KMS-11 (cell line): ENCODE results near the gene UBQLN1.

Experiments
- H2AFZ ChIP-seq: fragments of 200-600 bp; sonication (generic); 2 replicates; pipeline ENCODE4 v1.6.1; 2016; ENCODE audit warnings: antibody characterized with exemption, mixed run types, low read depth
- H3K27ac ChIP-seq: fragments of 200-600 bp; sonication (generic); 2 replicates; pipeline ENCODE4 v1.6.1; 2016; ENCODE audit warnings: mild to moderate bottlenecking, mixed run types
- H3K27me3 ChIP-seq: fragments of 200-600 bp; sonication (generic); 2 replicates; pipeline ENCODE4 v1.6.1; 2017; ENCODE audit warnings: mild to moderate bottlenecking, low read depth, mixed run types, moderate library complexity; ENCODE audit not compliant: insufficient read depth
- H3K36me3 ChIP-seq: fragments of 200-600 bp; sonication (generic); 2 replicates; pipeline ENCODE4 v1.6.1; 2017; ENCODE audit warnings: mild to moderate bottlenecking, mixed run types; ENCODE audit not compliant: insufficient read depth
- H3K4me1 ChIP-seq: fragments of 200-600 bp; sonication (generic); 2 replicates; pipeline ENCODE4 v1.6.1; 2016; ENCODE audit warnings: mild to moderate bottlenecking, low read depth, mixed run types; ENCODE audit not compliant: poor library complexity, severe bottlenecking
- H3K4me2 ChIP-seq: fragments of 200-600 bp; sonication (generic); 2 replicates; pipeline ENCODE4 v1.7.0; 2016; ENCODE audit warnings: mild to moderate bottlenecking, mixed run types
- H3K4me3 ChIP-seq: fragments of 200-600 bp; sonication (generic); IDR thresholded peaks from 2 replicates; pipeline ENCODE4 v1.6.1; 2017; ENCODE audit warnings: low read depth, low read length, mixed read lengths; ENCODE audit not compliant: insufficient read depth
- H3K79me2 ChIP-seq: fragments of 200-600 bp; sonication (generic); 2 replicates; pipeline ENCODE4 v1.6.1; 2016; ENCODE audit warnings: low read depth, mixed run types; ENCODE audit not compliant: insufficient read depth
- H3K9ac ChIP-seq: fragments of 200-600 bp; sonication (generic); 2 replicates; pipeline ENCODE4 v1.6.1; 2016; ENCODE audit warnings: mild to moderate bottlenecking, mixed run types
- H4K20me1 ChIP-seq: fragments of 200-600 bp; sonication (generic); 2 replicates; pipeline ENCODE4 v1.6.1; 2016; ENCODE audit warnings: mild to moderate bottlenecking, mixed run types; ENCODE audit not compliant: insufficient read depth
- TF ChIP-seq, protein P1 (sequence below): fragments of 200-600 bp; sonication (generic); conservative IDR thresholded peaks from 2 replicates; pipeline ENCODE4 v1.6.1; 2017; ENCODE audit warnings: low read depth, mild to moderate bottlenecking, antibody characterized with exemption, low read length, moderate library complexity, mixed read lengths

The UBQLN1 gene

DNA sequence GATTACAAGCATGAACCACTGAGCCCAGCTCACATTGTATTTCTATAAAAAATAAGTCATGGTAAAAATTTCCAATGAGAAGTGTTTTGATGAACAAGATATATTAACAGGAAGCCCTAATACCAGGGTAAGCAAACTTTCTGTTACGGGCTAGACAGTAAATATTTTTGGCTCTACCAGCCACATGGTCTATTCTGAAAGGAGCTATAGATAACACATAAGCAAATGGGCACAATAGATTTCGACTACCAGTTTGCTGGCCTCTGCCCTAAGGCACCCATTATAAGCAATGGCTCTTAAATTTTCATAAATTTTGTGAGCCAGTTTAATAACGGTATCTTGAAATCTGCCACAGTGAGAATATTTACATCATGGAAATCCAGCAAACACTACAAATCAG, 8.1 kb downstream of the UBQLN1 start:
- Histone ChIP-seq H3K4me1 (peaks cover 48% of the 10 kb centered on the region), H3K79me2 (peaks cover 97% of the 10 kb centered on the region), H2AFZ (no peak overlapping the region), H4K20me1 (peaks cover 82% of the 10 kb centered on the region), H3K27me3 (no peaks in the 10 kb centered on the region), H3K36me3 (no peaks in the 10 kb centered on the region), H3K4me3 (no peak overlapping the region), H3K4me2 (no peak overlapping the region; the same call in 1 of the 2 replicates), H3K27ac (no peak overlapping the region), H3K9ac (no peak overlapping the region)
- TF ChIP-seq, protein P1, sequence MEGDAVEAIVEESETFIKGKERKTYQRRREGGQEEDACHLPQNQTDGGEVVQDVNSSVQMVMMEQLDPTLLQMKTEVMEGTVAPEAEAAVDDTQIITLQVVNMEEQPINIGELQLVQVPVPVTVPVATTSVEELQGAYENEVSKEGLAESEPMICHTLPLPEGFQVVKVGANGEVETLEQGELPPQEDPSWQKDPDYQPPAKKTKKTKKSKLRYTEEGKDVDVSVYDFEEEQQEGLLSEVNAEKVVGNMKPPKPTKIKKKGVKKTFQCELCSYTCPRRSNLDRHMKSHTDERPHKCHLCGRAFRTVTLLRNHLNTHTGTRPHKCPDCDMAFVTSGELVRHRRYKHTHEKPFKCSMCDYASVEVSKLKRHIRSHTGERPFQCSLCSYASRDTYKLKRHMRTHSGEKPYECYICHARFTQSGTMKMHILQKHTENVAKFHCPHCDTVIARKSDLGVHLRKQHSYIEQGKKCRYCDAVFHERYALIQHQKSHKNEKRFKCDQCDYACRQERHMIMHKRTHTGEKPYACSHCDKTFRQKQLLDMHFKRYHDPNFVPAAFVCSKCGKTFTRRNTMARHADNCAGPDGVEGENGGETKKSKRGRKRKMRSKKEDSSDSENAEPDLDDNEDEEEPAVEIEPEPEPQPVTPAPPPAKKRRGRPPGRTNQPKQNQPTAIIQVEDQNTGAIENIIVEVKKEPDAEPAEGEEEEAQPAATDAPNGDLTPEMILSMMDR, result no peak

DNA sequence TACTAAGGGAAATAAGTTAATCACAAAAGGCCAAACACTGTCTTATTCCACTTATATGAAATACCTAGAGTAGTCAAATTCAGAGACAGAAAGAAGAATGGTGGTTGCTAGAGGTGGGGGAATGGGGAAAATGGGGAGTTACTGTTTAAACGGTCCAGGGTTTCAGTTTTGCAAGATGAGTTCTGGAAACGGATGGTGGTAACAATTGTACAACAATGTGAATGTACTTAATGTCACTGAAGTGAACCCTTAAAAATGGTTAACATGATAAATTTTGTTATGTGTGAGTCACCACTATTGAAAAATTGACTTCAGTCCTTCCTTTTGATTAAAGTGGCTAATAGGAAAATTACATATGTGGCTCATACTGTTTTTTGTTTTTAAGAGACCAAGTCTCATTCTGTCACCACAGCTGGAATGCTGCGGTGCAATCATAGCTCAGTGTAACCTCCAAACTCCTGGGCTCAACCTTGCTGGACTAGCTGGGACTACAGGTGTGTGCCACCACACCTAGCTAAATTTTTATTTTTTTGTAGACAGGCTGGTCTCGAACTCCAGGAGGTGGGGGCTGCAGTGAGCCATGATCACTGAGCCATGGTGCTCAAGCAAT, 8.7 kb downstream of the UBQLN1 start:
- H3K4me2 ChIP-seq, result no peak overlapping the region; the same call in 1 of the 2 replicates
- peaks cover 97% of the 10 kb centered on the region for H3K79me2 ChIP-seq
- TF ChIP-seq, protein P1, result no peak
- H3K27me3 ChIP-seq, result no peaks in the 10 kb centered on the region
- H3K36me3 ChIP-seq, result no peaks in the 10 kb centered on the region
- H3K4me3 ChIP-seq, result no peak overlapping the region
- no peak overlapping the region for H3K9ac ChIP-seq
- no peak overlapping the region for H3K27ac ChIP-seq
- peaks cover 43% of the 10 kb centered on the region for H3K4me1 ChIP-seq
- H2AFZ ChIP-seq, result no peak overlapping the region
- H4K20me1 ChIP-seq, result peaks cover 83% of the 10 kb centered on the region

DNA sequence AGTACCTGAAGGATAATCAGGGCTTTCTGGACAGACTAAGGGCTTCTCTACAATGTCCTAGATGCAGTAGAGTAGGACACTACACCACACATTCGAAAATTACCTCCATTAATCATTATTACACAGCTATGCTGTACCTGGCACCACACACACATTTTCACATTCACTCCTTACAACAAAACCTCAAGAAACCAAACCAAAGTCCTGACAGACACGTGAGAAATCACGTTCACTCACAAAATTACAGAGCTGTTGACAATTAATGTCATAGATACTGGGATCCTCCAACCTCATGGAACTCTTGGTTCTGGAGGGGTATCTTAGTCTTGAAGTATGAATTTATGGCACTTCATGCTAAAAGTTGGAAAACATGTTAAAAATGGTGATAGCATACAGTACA, 16.3 kb downstream of the UBQLN1 start:
- no peak overlapping the region for H3K4me2 ChIP-seq
- peaks cover 19% of the 10 kb centered on the region for H3K4me1 ChIP-seq
- H3K36me3 ChIP-seq, result no peaks in the 10 kb centered on the region
- H2AFZ ChIP-seq, result no peak overlapping the region
- no peaks in the 10 kb centered on the region for H3K27me3 ChIP-seq
- no peak overlapping the region for H3K9ac ChIP-seq
- H3K4me3 ChIP-seq, result no peak overlapping the region
- H3K79me2 ChIP-seq, result peaks cover 98% of the 10 kb centered on the region
- H3K27ac ChIP-seq, result no peak overlapping the region
- TF ChIP-seq, protein P1, result no peak
- H4K20me1 ChIP-seq, result peaks cover 89% of the 10 kb centered on the region

DNA sequence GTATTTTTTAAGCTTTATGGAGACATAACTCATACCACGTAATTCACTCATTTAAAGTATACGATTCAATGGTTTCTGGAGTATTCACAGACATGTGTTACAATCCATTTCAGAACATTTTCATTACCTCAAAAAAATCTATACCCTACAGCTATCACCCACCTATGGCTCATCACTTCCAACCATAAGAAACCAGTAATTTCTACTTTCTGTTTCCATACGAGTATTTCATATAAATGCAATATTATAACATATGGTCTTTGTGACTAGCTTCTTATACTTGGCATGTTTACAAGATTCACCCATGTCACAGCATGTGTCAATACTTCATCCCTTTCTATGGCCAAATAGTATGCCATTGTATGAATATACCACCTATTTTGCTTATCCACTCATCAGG, 18.8 kb downstream of the UBQLN1 start:
- peaks cover 19% of the 10 kb centered on the region for H3K4me1 ChIP-seq
- no peak overlapping the region for H2AFZ ChIP-seq
- H3K27me3 ChIP-seq, result no peaks in the 10 kb centered on the region
- H3K4me2 ChIP-seq, result no peak overlapping the region
- H3K4me3 ChIP-seq, result no peak overlapping the region
- no peaks in the 10 kb centered on the region for H3K36me3 ChIP-seq
- TF ChIP-seq, protein P1, result no peak
- H3K79me2 ChIP-seq, result peaks cover 98% of the 10 kb centered on the region
- H3K27ac ChIP-seq, result no peak overlapping the region
- peaks cover 85% of the 10 kb centered on the region for H4K20me1 ChIP-seq
- H3K9ac ChIP-seq, result no peak overlapping the region
